Adrenal gland (tissue), 5 donors: ENCODE results near the gene PSMC3.

Experiments used
- CTCF ChIP-seq, 6 experiments: fragments of 450-650 bp in 4 of 6; fragments of 200-600 bp in 2 of 6; sonication (generic) in 1 of 6; IDR thresholded peaks; 1 replicate in 5 of 6; 2 replicates in 1 of 6; pipeline versions ENCODE4 v1.5.1 to v1.8.0; 2016 to 2021; ENCODE audit warnings: antibody characterized with exemption in 6 of 6, mild to moderate bottlenecking in 2 of 6, moderate library complexity in 1 of 6
- POLR2A ChIP-seq, 2 donors: fragments of 450-650 bp; IDR thresholded peaks; one replicate each; pipeline ENCODE4 v1.6.1; 2017; ENCODE audit warnings: antibody characterized with exemption in 2 of 2, mild to moderate bottlenecking in 2 of 2, moderate library complexity in 1 of 2
- donor health status: DM: no; HTN: no; CAD: no.

- no peak for TF ChIP-seq CTCF (IDR thresholded peaks at IDR 0.05)
- TF ChIP-seq POLR2A (IDR thresholded peaks at IDR 0.05) = no peak
Observed at GRCh38 chr11:47394050-47394321, 32.3 kb downstream of the PSMC3 start.
